HL-60 (cell line): ENCODE measurements around the gene IMP3.
"Not testable (repeated sequence)": the region's sequence is repeated elsewhere in the genome, so short reads cannot be mapped to it uniquely, and the experiment has no call there.

Source experiments
- DNase-seq, 2 experiments: peaks; one replicate each; pipeline ENCODE4 v3.0.0-alpha.2; 2010 to 2020; ENCODE audit warnings: low read depth in 1 of 2, low spot score in 1 of 2
- H3K27ac ChIP-seq: fragments of 250-450 bp; sonication (Bioruptor Pico); replicated peaks from 2 replicates; pipeline ENCODE4 v1.5.1; 2020; ENCODE audit warnings: mild to moderate bottlenecking, moderate library complexity
- H3K27me3 ChIP-seq: fragments of 250-450 bp; sonication (Bioruptor Pico); 2 replicates; pipeline ENCODE4 v1.5.1; 2021; ENCODE audit warnings: mild to moderate bottlenecking, moderate library complexity; ENCODE audit not compliant: insufficient read depth, poor library complexity, severe bottlenecking
- H3K4me3 ChIP-seq: replicated peaks from 2 replicates; pipeline ENCODE4 v1.5.1; 2011; ENCODE audit warnings: mild to moderate bottlenecking, control low read depth, low read length; ENCODE audit not compliant: insufficient read depth
- CTCF ChIP-seq: IDR thresholded peaks from one replicate; pipeline ENCODE4 v1.5.1; 2011; ENCODE audit warnings: low read length, control low read depth, inconsistent platforms; ENCODE audit not compliant: insufficient read depth
- GABPA ChIP-seq: IDR thresholded peaks from 2 replicates; pipeline ENCODE4 v1.6.1; 2012; ENCODE audit warnings: low read depth
- POLR2AphosphoS5 ChIP-seq: IDR thresholded peaks from 2 replicates; pipeline ENCODE4 v1.6.1; 2012; ENCODE audit warnings: low read depth
- REST ChIP-seq: IDR thresholded peaks from 2 replicates; pipeline ENCODE4 v1.6.1; 2012; ENCODE audit warnings: low read depth; ENCODE audit not compliant: insufficient replicate concordance
- SPI1 ChIP-seq: IDR thresholded peaks from 2 replicates; pipeline ENCODE4 v1.6.1; 2012; ENCODE audit warnings: low read depth, mild to moderate bottlenecking, borderline replicate concordance
- long read RNA-seq: library from polyadenylated mRNA; unstranded; transcript quantifications from one replicate; pipeline ENCODE4 v2.0.0, GENCODE V29; 2020

The IMP3 gene, protein sequence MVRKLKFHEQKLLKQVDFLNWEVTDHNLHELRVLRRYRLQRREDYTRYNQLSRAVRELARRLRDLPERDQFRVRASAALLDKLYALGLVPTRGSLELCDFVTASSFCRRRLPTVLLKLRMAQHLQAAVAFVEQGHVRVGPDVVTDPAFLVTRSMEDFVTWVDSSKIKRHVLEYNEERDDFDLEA
- long read RNA-seq, transcript IMP3-202 (1 exons, 1,237 nt), result major isoform, 285 of 285 reads
- long read RNA-seq, partial matches to known transcripts, result 0 of 285 reads
- long read RNA-seq, other reads (novel, unspliced or antisense), result 0 of 285 reads

GRCh38 chr15:75639709-75640482 is at the start of gene IMP3:
TSS of gene IMP3 (minus strand) at chr15:75640224. CDS start at chr15:75640168, 56 bp downstream.
- H3K27me3 ChIP-seq, result no peaks in the 10 kb centered on the region
- TF ChIP-seq POLR2AphosphoS5 (peak; percentile 98), GABPA (no peak), SPI1 (peak; percentile 57; the same call in 1 of the 2 replicates), CTCF (no peak), REST (peak; percentile 58)
- DNase-seq, result peak; percentile 95 to 98
- H3K4me3 ChIP-seq, result peak within 1 kb of the TSS; percentile 68
- H3K27ac ChIP-seq, result peak within 1 kb of the TSS; percentile 96

DNA sequence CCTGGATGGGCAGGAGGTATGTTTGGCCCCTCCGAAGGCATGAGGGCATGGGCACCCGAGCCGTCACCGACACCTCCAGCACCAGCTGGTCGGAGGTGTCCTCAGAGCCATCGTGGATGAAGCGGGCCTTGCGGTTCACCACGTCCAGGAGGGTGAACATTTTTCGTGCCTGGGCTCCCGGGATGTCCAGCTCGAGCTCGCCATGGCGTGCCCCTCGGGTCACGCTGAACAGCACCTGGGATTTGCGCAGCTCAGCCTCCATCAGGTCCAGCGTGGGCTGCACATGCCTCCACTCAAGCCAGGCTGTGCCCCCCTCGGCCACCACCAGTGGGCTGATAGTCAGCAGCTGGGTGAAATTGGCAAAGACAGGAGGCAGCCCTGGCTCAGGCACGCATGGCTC is 49.4 kb upstream of the IMP3 start:
- H3K4me3 ChIP-seq, H3K27me3 ChIP-seq, DNase-seq, H3K27ac ChIP-seq: not testable (repeated sequence)

DNA sequence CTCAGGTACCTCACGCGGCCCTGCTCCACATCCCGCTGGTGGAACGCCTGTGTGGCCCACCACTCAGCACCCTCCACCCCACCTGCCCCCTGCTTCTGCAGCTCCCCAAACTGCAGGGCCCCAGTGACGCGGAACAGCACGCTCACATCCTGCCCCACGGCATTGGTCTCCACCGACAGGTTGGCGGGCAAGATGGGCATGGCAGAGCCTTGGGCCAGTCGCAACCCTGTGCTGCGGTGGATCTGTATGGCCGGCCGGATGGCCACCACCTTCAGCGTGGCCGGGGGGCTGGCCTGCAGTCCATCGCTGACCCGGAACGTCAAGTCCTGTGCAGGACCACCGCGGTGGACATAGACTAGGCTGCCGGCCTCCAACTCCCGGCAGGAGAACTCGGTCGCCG is 48.8 kb upstream of the IMP3 start:
- TF ChIP-seq REST (no peak), GABPA (no peak), CTCF (no peak), POLR2AphosphoS5 (no peak), SPI1 (no peak)

DNA sequence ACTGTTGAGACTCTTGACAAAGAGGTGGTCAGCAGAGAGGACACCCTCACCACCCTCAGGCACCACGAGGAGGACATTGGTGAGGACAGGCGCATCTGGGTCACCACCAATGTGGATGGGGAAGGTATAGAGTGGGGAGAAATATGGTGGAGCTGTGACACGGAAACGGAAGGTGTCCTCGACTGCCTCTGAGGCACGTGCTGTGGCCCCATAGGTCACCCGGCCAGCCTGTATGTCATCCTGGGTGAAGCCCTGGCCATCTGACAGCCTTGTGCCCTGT is 48.2 kb upstream of the IMP3 start:
- H3K27me3 ChIP-seq, result no peaks in the 10 kb centered on the region
- no peak overlapping the region for H3K4me3 ChIP-seq
- no peak for DNase-seq
- TF ChIP-seq SPI1 (no peak), GABPA (no peak), REST (no peak), POLR2AphosphoS5 (no peak), CTCF (no peak)
- no peak overlapping the region for H3K27ac ChIP-seq

More for the DNA sequence above, 48.8 kb upstream of the IMP3 start:
- Histone ChIP-seq H3K4me3 (no peak overlapping the region), H3K27me3 (no peaks in the 10 kb centered on the region), H3K27ac (no peak overlapping the region)
- no peak for DNase-seq
